Mucosa of descending colon (tissue), 3 donors: ENCODE measurements around the gene IQCE. TPM values are rescaled to one million over a fixed set of nuclear protein-coding genes. Genes with fewer than 3 reads are reported as not detected.

Source experiments
- ATAC-seq: fragments of 200-7000 bp; cut with Tn5 transposase; one replicate; pipeline ENCODE4 v1.9.1; 2020; ENCODE audit warnings: mild to moderate bottlenecking, moderate library complexity
- DNase-seq, 3 donors: peaks; one replicate each; pipeline ENCODE4 v3.0.0-alpha.2; 2020
- H3K36me3 ChIP-seq: fragments of 200-600 bp; one replicate; pipeline ENCODE4 v1.8.0; 2021; ENCODE audit warnings: low read depth, mild to moderate bottlenecking
- H3K4me1 ChIP-seq: fragments of 200-600 bp; one replicate; pipeline ENCODE4 v1.8.0; 2021; ENCODE audit warnings: low read depth, mild to moderate bottlenecking
- H3K4me3 ChIP-seq: fragments of 200-600 bp; one replicate; pipeline ENCODE4 v1.8.0; 2021; ENCODE audit warnings: mild to moderate bottlenecking
- H3K9me3 ChIP-seq: fragments of 200-600 bp; one replicate; pipeline ENCODE4 v1.8.0; 2021; ENCODE audit warnings: mild to moderate bottlenecking
- CTCF ChIP-seq: fragments of 200-600 bp; IDR thresholded peaks from one replicate; pipeline ENCODE4 v1.8.0; 2022; ENCODE audit warnings: antibody characterized with exemption, mild to moderate bottlenecking
- intact Hi-C, 2 donors: fragments of 100-400 bp; cut with DNase I in 1 of 2; cut with micrococcal nuclease in 1 of 2; formaldehyde crosslinking; loops; one replicate each; pipeline versions ENCODE4 v1.11.0 to v1.11.1; 2022; cut with DNase I, micrococcal nuclease
- total RNA-seq, 3 donors: library from RNA; stranded (reverse); fragmentation: NEBNext Ultra II Directional in 2 of 3; extraction: Animal tissue kit (Norgen Biotek cat#: 25700) in 2 of 3; gene quantifications; one replicate each; pipeline versions ENCODE4 v1.2.1 to v1.2.4, GENCODE V29; 2021 to 2023
- donor health status: DM: no; HTN: no; CAD: no; lungs with moderate emphysema.
- donor health status: DM: no; HTN: no; CAD: no.
- donor health status: DM: no; HTN: yes; CAD: no.

IQCE gene
- total RNA-seq, 3 donors from 2014 or later, result 27.9 to 41.2 (median 35.9) TPM

GRCh38 chr7:2566890-2567678, 8.3 kb downstream of the IQCE start:
- DNase-seq, result peak; percentile 47 to 62 (median 59)

DNA sequence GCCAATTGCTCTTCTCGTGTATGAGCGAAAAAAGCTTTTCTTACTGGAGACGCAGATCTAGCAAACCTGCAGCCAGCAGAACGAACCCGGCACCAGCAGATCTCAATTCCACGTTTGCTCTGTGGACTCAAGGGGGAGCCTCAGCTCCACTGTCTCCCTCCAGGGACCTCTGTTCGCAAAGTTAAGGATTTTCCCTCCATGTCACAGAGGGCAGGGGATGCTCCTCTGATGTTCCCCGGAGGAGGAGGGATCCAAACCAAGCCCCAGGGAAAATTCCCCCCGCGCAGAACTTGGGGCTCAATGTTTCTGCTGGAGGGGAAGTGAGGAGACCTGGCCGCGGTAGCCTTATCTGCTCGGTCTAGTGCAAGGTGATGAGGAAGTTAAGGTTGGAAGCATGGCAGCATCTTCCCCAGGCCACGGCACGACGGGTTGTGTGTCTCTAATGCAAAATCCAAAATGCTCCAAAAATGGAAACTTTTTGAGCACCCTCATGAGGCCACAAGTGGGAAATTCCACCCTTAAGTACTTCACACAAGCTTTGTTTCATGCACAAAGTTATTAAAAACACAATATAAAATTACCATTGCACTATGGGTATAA, 9.0 kb downstream of the IQCE start:
- Histone ChIP-seq H3K9me3 (no peaks in the 10 kb centered on the region), H3K4me3 (no peak overlapping the region), H3K36me3 (no peaks in the 10 kb centered on the region), H3K4me1 (no peaks in the 10 kb centered on the region)
- DNase-seq (no peak), ATAC-seq (no peak)
- TF ChIP-seq CTCF, result no peak
- intact Hi-C loops, result no loop called here

More at GRCh38 chr7:2566890-2567678, 8.3 kb downstream of the IQCE start:
- intact Hi-C loops, result no loop called here
- H3K9me3 ChIP-seq, result no peaks in the 10 kb centered on the region
- no peak overlapping the region for H3K4me3 ChIP-seq
- H3K4me1 ChIP-seq, result peaks cover under 1% of the 10 kb centered on the region
- H3K36me3 ChIP-seq, result no peaks in the 10 kb centered on the region
- no peak for TF ChIP-seq CTCF
- peak; percentile 72 for ATAC-seq

GRCh38 chr7:2568521-2569223, 9.9 kb downstream of the IQCE start:
- no peaks in the 10 kb centered on the region for H3K9me3 ChIP-seq
- H3K4me1 ChIP-seq, result no peaks in the 10 kb centered on the region
- H3K36me3 ChIP-seq, result no peaks in the 10 kb centered on the region
- TF ChIP-seq CTCF, result no peak
- DNase-seq (no peak), ATAC-seq (no peak)
- intact Hi-C loops, result no loop called here
- no peak overlapping the region for H3K4me3 ChIP-seq

DNA sequence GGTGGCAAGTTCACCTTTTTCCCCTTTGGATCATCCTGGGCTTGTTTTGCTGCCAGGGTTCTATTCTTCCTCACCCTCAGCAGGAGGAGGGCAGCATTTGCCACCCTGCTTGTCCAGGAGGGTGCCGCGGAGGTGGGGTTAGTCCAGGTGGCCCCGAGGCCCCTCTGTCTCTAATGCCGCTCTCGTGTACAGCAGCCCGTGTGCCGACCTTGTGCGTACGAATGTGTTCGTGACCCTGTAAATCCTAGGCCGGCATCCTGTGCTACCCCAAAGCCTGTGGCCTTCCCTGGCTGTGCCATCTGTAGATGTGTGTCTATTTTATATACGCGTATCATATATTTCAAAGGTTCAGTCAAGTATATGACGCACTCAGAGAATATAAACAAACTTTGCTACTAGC, 10.6 kb downstream of the IQCE start:
- Histone ChIP-seq H3K36me3 (no peaks in the 10 kb centered on the region), H3K4me1 (no peaks in the 10 kb centered on the region), H3K4me3 (no peak overlapping the region), H3K9me3 (no peaks in the 10 kb centered on the region)
- ATAC-seq (no peak), DNase-seq (no peak)
- TF ChIP-seq CTCF, result no peak
- intact Hi-C loops, result no loop called here

DNA sequence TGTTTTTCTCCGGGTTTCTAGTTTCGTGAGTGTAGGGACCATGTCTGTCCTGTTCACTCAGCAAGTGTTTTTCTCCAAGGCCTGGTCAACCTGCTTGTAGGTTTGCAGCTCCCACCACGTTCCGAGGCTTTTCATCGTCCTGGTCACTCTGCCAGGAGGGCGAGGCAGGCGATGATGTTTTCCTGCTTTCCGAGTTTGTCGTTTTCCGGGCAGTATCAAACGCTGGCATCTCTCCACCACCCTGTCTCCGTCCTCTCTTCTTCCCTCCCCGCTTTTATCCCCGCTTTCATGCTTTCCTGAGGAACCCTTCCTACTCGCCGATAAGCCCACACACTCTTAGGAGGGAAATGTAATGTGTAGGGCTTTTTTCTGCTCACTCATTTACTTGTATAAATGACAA, 11.2 kb downstream of the IQCE start:
- Histone ChIP-seq H3K36me3 (no peaks in the 10 kb centered on the region), H3K4me1 (no peaks in the 10 kb centered on the region), H3K4me3 (no peak overlapping the region), H3K9me3 (no peaks in the 10 kb centered on the region)
- ATAC-seq (no peak), DNase-seq (no peak)
- no peak for TF ChIP-seq CTCF
- intact Hi-C loops, result no loop called here
